NCI-H146 treated with DMSO at 0.1 percent for 48 hours (cell line): ENCODE measurements around the gene XRCC5.
"Not testable (repeated sequence)": the region's sequence is repeated elsewhere in the genome, so short reads cannot be mapped to it uniquely, and the experiment has no call there.

ENCODE experiments used
- DNase-seq: peaks from one replicate; lab custom pipeline; 2025; ENCODE audit not compliant: unreplicated experiment; lab: John Stamatoyannopoulos, UW

XRCC5 gene

GRCh38 chr2:216192931-216193330 is 83.8 kb downstream of the XRCC5 start:
- DNase-seq = no peak

GRCh38 chr2:216194013-216194412 is 84.9 kb downstream of the XRCC5 start:
- no peak for DNase-seq

- DNase-seq = no peak
Measured at GRCh38 chr2:216194561-216194960, 85.4 kb downstream of the XRCC5 start.

DNA sequence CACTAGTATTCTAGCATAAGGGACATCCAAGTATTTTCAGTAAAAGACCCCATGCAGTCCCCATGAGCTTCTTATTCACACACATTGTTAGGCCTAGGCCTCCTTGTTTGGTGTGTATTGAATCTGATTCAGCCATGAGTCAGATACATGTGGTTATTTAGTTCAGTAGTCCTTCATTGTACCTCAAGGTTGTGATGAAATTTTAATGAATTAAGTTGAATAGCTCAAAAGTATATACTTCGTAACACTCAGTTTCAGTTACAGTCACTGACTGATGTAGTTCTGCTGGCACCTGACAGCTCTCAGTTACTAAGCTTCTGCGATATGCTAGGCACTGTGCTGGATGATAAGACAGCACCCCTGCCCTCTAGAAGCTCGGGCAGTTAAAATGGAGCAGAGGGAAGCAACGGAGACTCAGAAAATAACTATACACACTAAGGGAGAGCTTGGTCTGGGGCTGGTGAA is 86.4 kb downstream of the XRCC5 start:
- no peak for DNase-seq

GRCh38 chr2:216201692-216202306 is 92.7 kb downstream of the XRCC5 start:
- no peak for DNase-seq

GRCh38 chr2:216202626-216203250 is 93.6 kb downstream of the XRCC5 start:
- DNase-seq = peak; percentile 2

DNA sequence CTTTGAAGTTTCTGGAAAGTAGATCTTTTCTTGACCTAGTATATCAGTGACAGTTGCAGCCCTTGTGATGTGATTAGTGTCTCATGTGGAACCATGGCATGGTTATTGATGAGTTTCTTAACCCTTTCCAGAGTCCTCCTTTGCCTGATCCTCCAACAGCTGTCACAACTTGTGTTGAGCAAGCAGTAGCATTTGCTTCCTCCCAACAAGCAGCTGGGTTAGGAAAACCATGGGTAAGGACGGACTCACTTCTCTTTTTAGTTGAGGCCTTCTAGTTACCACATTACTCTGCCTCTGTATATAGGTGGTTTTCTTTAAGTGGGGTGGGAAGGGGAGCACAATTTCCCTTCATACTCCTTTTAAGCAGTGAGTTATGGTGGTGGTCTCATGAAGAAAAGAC is 96.3 kb downstream of the XRCC5 start:
- no peak for DNase-seq

GRCh38 chr2:216206041-216206703 is 97.0 kb downstream of the XRCC5 start:
- no peak for DNase-seq

DNA sequence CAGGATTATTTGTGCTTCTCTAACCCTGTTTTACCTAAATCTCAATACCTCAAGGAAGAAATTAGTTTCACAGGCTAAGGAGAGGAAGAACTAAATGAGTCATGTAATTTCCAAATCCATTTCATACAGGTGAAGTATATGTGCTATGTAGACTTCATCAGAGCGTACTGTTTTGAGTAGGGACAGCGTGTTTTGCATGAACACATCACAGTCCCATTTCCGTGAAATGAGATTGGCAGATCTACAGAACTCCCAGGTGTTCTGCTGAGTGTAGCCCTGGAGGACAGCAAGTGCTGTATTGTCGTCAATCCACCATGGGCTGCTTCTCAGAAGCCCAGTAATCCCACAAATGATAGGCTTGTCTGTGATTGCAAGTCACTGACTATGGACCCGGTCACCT is 97.7 kb downstream of the XRCC5 start:
- DNase-seq = no peak

DNA sequence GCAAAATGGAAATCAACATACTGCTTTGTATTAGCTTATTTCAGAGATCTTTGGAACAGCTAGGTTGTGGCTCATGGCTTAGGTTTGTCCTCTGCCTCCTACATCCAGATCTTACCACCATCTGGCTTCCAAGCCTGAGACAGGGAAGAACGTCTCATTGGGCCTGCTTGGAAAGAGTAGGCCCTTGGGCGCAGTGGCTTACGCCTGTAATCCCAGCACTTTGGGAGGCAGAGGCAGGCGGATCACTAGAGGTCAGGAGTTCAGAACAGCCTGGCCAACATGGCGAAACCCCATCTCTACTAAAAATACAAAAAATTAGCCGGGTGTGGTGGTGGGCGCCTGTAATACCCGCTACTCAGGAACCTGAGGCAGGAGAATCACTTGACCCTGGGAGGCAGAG is 99.5 kb downstream of the XRCC5 start:
- DNase-seq = not testable (repeated sequence)

- no peak for DNase-seq
Measured at GRCh38 chr2:216210701-216211540, 101.8 kb downstream of the XRCC5 start.

- DNase-seq = no peak
Measured at GRCh38 chr2:216211614-216212145, 102.5 kb downstream of the XRCC5 start.

DNA sequence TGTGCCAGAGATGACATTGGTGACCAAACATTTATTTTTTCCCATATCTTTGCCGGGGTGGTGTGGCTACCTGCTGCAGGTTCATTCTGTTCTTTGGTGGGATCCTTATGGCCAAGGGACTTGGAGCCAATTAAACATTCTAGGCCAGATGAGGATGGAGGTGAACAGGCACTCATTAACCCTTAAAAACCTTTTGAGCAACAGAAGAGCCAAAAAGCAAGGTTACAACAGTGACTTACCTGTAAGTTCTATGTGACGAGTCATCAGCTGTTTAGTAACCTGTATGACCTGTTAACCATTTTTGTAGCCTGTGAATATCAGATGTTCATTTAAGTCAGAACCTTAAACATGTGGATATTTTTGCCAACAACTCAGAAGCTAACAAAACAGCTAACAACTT is 105.6 kb downstream of the XRCC5 start:
- DNase-seq = no peak

- DNase-seq = no peak
Measured at GRCh38 chr2:216215658-216216390, 106.7 kb downstream of the XRCC5 start.

DNA sequence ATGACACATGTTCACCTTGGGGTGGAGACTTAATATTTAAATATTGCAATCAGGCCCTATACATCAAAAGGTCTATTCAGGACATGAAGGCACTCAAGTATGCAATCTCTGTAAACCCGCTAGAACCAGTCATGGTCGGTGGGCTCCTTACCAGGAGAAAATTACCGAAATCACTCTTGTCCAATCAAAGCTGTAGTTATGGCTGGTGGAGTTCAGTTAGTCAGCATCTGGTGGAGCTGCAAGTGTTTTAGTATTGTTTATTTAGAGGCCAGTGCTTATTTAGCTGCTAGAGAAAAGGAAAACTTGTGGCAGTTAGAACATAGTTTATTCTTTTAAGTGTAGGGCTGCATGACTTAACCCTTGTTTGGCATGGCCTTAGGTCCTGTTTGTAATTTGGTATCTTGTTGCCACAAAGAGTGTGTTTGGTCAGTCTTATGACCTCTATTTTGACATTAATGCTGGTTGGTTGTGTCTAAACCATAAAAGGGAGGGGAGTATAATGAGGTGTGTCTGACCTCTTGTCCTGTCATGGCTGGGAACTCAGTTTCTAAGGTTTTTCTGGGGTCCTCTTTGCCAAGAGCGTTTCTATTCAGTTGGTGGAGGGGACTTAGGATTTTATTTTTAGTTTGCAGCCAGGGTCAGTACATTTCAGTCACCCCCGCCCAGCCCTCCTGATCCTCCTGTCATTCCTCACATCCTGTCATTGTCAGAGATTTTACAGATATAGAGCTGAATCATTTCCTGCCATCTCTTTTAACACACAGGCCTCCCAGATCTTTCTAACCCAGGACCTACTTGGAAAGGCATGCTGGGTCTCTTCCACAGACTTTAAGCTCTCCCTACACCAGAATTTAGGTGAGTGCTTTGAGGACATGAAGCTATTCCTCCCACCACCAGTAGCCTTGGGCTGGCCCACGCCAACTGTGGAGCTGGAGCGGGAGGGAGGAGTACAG is 108.1 kb downstream of the XRCC5 start:
- DNase-seq = no peak

GRCh38 chr2:216217904-216218260 is 108.7 kb downstream of the XRCC5 start:
- no peak for DNase-seq

DNA sequence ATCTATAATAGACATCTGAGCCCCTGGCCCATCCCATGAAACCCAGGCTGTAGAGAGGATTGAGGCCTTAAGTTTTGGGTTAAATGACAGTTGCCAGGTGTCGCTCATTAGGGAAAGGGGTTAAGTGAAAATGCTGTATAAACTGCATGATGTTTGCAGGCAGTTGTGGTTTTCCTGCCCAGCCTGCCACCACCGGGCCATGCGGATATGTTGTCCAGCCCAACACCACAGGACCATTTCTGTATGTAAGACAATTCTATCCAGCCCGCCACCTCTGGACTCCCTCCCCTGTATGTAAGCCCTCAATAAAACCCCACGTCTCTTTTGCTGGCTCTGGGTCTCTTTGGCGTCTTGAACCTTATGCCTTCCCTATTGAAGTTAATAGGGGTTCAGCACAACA is 110.7 kb downstream of the XRCC5 start:
- no peak for DNase-seq

DNA sequence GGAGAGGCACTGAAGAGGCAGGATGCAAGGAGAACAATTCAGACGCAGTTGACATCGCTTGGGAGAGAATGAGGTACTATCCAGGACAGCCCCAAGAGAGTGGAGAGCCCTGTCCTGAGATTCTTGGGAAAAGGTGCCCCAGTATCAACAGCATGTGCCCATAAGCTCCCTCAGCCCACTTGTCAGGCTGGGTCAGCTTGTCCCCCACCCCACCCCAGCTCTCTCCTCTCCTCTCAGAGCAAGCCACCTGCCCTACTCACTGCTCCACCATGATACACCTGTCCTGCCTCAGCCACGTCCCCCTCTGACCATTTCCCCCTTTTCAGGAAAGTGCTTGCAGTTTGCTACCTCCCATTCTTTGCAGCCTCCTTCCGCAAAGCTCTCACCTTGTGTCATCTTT is 111.8 kb downstream of the XRCC5 start:
- no peak for DNase-seq

DNA sequence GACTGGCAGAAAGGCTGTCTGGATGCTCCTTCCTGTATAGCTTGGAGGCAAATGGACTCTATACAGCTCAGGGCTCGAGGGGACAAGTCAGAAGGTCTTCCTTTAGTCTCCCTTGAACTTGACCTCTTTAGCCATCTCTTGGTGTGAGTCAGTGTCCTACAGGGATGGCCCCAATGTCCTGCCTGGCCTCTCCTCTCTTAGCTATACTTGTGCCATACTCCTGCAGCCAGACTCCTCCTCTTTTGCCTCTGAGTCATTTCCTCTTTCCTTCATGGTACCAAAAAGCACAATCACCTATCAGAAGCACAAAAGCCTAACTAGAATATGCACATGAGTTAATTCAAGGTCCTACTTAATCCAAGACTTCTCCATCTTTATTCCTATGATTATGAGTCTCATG is 112.7 kb downstream of the XRCC5 start:
- DNase-seq = no peak
